K562 (cell line): ENCODE results near the gene ARL6IP6. TPM values are rescaled to one million over a fixed set of nuclear protein-coding genes. Genes with fewer than 3 reads are reported as not detected.

Experiments used
- ATAC-seq: fragments of 200-7000 bp; cut with Tn5 transposase; 3 replicates; pipeline ENCODE4 v1.9.1; 2020; ENCODE audit warnings: moderate library complexity
- BruUV-seq: library from RNA; stranded (reverse); fragments of 400-500 nt; replicated peaks from 2 replicates; lab custom pipeline; 2021; lab: Mats Ljungman, UMichigan
- CTCF ChIA-PET: fragments of 300-600 bp; formaldehyde crosslinking; extraction: SDS; loops from one replicate; lab custom pipeline; 2021; ENCODE audit warnings: low intra/inter-chr PET ratio; lab: Yijun Ruan, JAX
- POLR2A ChIA-PET: fragments of 300-600, 350-650 bp; sonication (Branson Sonifier 250); formaldehyde crosslinking; extraction: SDS; loops from one replicate; lab custom pipeline; 2021; ENCODE audit warnings: antibody characterized with exemption, inconsistent platforms; lab: Yijun Ruan, JAX
- DNase-seq, 4 experiments: peaks; one replicate each; pipeline versions ENCODE4 v3.0.0 to v3.0.0-alpha.2; 2011 to 2018; ENCODE audit warnings: low spot score in 3 of 4, mixed read lengths in 3 of 4; ENCODE audit errors: extremely low read depth in 1 of 4
- FAIRE-seq: peaks from 2 replicates; lab custom pipeline; 2011; peaks lifted over from hg19 to GRCh38; lab: Jason Lieb, UNC
- H2AFZ ChIP-seq: 2 replicates; pipeline ENCODE4 v1.6.0; 2011; ENCODE audit warnings: low read depth, low read length, control low read depth, inconsistent platforms
- H3K27ac ChIP-seq: fragments of 200-600 bp; 3 replicates; pipeline ENCODE4 v1.8.0; 2011; ENCODE audit warnings: low read depth, mild to moderate bottlenecking, control low read depth, inconsistent platforms, low read length, moderate library complexity, mixed read lengths; ENCODE audit errors: extremely low read depth
- H3K27me3 ChIP-seq, 2 experiments: fragments of 300-600 bp in 1 of 2; 2 replicates in 1 of 2; 3 replicates in 1 of 2; pipeline versions ENCODE4 v1.6.0 to v1.8.0; 2011; ENCODE audit warnings: inconsistent platforms in 2 of 2, low read length in 2 of 2, mild to moderate bottlenecking in 1 of 2, mixed read lengths in 1 of 2, moderate library complexity in 1 of 2; ENCODE audit not compliant: control insufficient read depth in 2 of 2, insufficient read depth in 2 of 2
- H3K36me3 ChIP-seq: fragments of 300-600 bp; 3 replicates; pipeline ENCODE4 v1.8.0; 2011; ENCODE audit warnings: mild to moderate bottlenecking, low read length, inconsistent platforms; ENCODE audit not compliant: control insufficient read depth, insufficient read depth
- H3K4me1 ChIP-seq, 2 experiments: fragments of 200-600 bp in 1 of 2; replicated peaks in 1 of 2; 2 replicates in 1 of 2; 3 replicates in 1 of 2; pipeline versions ENCODE4 v1.5.1 to v1.8.0; 2011; ENCODE audit warnings: inconsistent platforms in 2 of 2, low read length in 2 of 2, mild to moderate bottlenecking in 1 of 2, mixed read lengths in 1 of 2, moderate library complexity in 1 of 2; ENCODE audit not compliant: control insufficient read depth in 2 of 2, insufficient read depth in 2 of 2
- H3K4me2 ChIP-seq: 2 replicates; pipeline ENCODE4 v1.6.1; 2011; ENCODE audit warnings: low read length, control low read depth, inconsistent platforms, mixed read lengths; ENCODE audit not compliant: insufficient read depth
- H3K4me3 ChIP-seq: fragments of 200-600 bp; sonication (generic), shearing (Covaris generic); 2 replicates; pipeline ENCODE4 v1.5.1; 2016; ENCODE audit warnings: control low read depth, inconsistent platforms
- H3K79me2 ChIP-seq: fragments of 200-600 bp; 3 replicates; pipeline ENCODE4 v1.8.0; 2011; ENCODE audit warnings: low read length, inconsistent platforms; ENCODE audit not compliant: control insufficient read depth, insufficient read depth
- H3K9ac ChIP-seq, 2 experiments: 2 replicates each; pipeline versions ENCODE4 v1.6.0 to v1.6.1; 2011; ENCODE audit warnings: low read depth in 2 of 2, low read length in 2 of 2, control low read depth in 1 of 2, inconsistent platforms in 1 of 2, mild to moderate bottlenecking in 1 of 2, mixed read lengths in 1 of 2; ENCODE audit not compliant: insufficient read depth in 1 of 2
- H3K9me1 ChIP-seq: one replicate; pipeline ENCODE4 v1.6.0; 2011; ENCODE audit warnings: inconsistent platforms, mild to moderate bottlenecking, low read length, moderate library complexity; ENCODE audit not compliant: control insufficient read depth, insufficient read depth
- H3K9me3 ChIP-seq: replicated peaks from 2 replicates; pipeline ENCODE4 v1.5.1; 2011; ENCODE audit warnings: low read depth, low read length, inconsistent platforms; ENCODE audit not compliant: control insufficient read depth, insufficient read depth
- H4K20me1 ChIP-seq: replicated peaks from 2 replicates; pipeline ENCODE4 v1.6.1; 2011; ENCODE audit warnings: low read length, inconsistent platforms, mixed read lengths; ENCODE audit not compliant: control insufficient read depth, insufficient read depth
- ETV1 ChIP-seq: fragments of 450-650 bp; conservative IDR thresholded peaks from 2 replicates; pipeline ENCODE4 v1.6.1; 2016; ENCODE audit warnings: missing genetic modification characterization, control low read depth, low read depth, missing compliant biosample characterization
- MAZ ChIP-seq, 2 experiments: fragments of 450-650 bp in 1 of 2; sonication (generic) in 1 of 2; formaldehyde crosslinking; IDR thresholded peaks in 1 of 2; conservative IDR thresholded peaks in 1 of 2; 2 replicates each; pipeline versions ENCODE4 v1.4.0 to v1.5.0; 2020; ENCODE audit warnings: mild to moderate bottlenecking in 1 of 2, missing genetic modification reagents in 1 of 2
- NFYB ChIP-seq: IDR thresholded peaks from 2 replicates; pipeline ENCODE4 v1.6.1; 2011; ENCODE audit warnings: mild to moderate bottlenecking, moderate library complexity; ENCODE audit not compliant: insufficient read length; ENCODE audit errors: extremely low read depth
- STAG1 ChIP-seq: sonication (generic); formaldehyde crosslinking; IDR thresholded peaks from 2 replicates; pipeline ENCODE4 v1.5.0; 2020; ENCODE audit warnings: missing genetic modification reagents, borderline replicate concordance
- WGBS: fragments of 100-300 bp; shearing (Covaris generic); methylation state at CpG from one replicate; pipeline ENCODE4 v1.1.6; 2016; ENCODE audit warnings: low coverage, mixed read lengths; ENCODE audit not compliant: insufficient coverage; ENCODE audit errors: missing lambda C conversion rate; 5-methylcytosine and 5-hydroxymethylcytosine counted together
- in situ Hi-C: fragments of 300-500 bp; cut with MboI; formaldehyde crosslinking; loops from 4 replicates; pipeline ENCODE4 v1.15.0; 2018; ENCODE audit warnings: inconsistent platforms, mixed read lengths
- intact Hi-C: fragments of 100-400 bp; cut with micrococcal nuclease; formaldehyde crosslinking; loops from 2 replicates; pipeline ENCODE4 v1.14.2; 2022
- polyA plus RNA-seq, 8 experiments: library from polyadenylated mRNA; depleted of rRNA in 4 of 8; stranded (reverse) in 5 of 8; unstranded in 3 of 8; fragments of >200 nt; fragmentation: Nextera tagmentation in 2 of 8; fragmentation: Illumina TruSeq in 1 of 8; extraction: Ambion mirVana in 2 of 8; extraction: Trizol in 1 of 8; gene quantifications; 2 replicates each; pipeline versions ENCODE4 v1.2.1 to v1.2.3, GENCODE V29; 2011 to 2014; ENCODE audit warnings: inconsistent platforms in 1 of 8, missing spikeins in 1 of 8
- total RNA-seq, 7 experiments: library from RNA; depleted of rRNA in 6 of 7; stranded (reverse); fragments of >200 nt in 6 of 7; fragmentation: Illumina TruSeq in 2 of 7; extraction: Trizol in 2 of 7; gene quantifications; 2 replicates each; pipeline versions ENCODE4 v1.2.1 to v1.2.3, GENCODE V29; 2011 to 2021; ENCODE audit warnings: low replicate concordance in 1 of 7
- TF ChIP-seq, protein P1 (sequence below): sonication (generic); formaldehyde crosslinking; IDR thresholded peaks from 2 replicates; pipeline ENCODE4 v1.8.1; 2023; ENCODE audit warnings: missing genetic modification reagents, mild to moderate bottlenecking, borderline replicate concordance
- TF ChIP-seq, protein P2 (sequence below): fragments of 450-650 bp; formaldehyde crosslinking; conservative IDR thresholded peaks from 2 replicates; pipeline ENCODE4 v1.4.0; 2022; ENCODE audit warnings: mild to moderate bottlenecking, missing genetic modification characterization
- TF ChIP-seq, protein P3 (sequence below): fragments of 250-450 bp; sonication (Bioruptor Pico); IDR thresholded peaks from 2 replicates; pipeline ENCODE4 v1.5.0; 2021; ENCODE audit warnings: mild to moderate bottlenecking, borderline replicate concordance

ARL6IP6 gene
- total and polyA plus RNA-seq, 9 of the 15 experiments (the other 6 are each of a cell fraction or from before 2014, with no cell fraction given) = 19.2 to 98.5 (median 36.2) TPM

DNA sequence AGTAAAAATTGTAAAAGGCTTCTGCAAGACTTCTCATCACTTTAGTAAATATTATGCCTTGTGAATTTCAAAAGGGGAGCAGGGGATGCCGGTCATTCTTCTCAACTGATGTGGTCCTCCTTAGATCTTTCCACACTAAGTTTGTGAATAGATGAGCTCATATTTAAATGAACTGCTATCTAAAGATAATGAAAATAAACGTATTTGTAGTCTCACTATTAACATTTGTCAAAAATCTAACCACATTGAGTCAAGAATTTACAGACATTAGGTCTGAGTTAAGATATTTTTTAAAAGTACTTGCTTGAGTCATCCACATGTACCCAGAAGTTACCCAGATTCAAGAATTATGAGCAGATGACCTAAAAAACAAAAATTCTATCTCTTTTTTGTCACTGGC, 7.7 kb upstream of the ARL6IP6 start (continued):
- TF ChIP-seq, protein P1, sequence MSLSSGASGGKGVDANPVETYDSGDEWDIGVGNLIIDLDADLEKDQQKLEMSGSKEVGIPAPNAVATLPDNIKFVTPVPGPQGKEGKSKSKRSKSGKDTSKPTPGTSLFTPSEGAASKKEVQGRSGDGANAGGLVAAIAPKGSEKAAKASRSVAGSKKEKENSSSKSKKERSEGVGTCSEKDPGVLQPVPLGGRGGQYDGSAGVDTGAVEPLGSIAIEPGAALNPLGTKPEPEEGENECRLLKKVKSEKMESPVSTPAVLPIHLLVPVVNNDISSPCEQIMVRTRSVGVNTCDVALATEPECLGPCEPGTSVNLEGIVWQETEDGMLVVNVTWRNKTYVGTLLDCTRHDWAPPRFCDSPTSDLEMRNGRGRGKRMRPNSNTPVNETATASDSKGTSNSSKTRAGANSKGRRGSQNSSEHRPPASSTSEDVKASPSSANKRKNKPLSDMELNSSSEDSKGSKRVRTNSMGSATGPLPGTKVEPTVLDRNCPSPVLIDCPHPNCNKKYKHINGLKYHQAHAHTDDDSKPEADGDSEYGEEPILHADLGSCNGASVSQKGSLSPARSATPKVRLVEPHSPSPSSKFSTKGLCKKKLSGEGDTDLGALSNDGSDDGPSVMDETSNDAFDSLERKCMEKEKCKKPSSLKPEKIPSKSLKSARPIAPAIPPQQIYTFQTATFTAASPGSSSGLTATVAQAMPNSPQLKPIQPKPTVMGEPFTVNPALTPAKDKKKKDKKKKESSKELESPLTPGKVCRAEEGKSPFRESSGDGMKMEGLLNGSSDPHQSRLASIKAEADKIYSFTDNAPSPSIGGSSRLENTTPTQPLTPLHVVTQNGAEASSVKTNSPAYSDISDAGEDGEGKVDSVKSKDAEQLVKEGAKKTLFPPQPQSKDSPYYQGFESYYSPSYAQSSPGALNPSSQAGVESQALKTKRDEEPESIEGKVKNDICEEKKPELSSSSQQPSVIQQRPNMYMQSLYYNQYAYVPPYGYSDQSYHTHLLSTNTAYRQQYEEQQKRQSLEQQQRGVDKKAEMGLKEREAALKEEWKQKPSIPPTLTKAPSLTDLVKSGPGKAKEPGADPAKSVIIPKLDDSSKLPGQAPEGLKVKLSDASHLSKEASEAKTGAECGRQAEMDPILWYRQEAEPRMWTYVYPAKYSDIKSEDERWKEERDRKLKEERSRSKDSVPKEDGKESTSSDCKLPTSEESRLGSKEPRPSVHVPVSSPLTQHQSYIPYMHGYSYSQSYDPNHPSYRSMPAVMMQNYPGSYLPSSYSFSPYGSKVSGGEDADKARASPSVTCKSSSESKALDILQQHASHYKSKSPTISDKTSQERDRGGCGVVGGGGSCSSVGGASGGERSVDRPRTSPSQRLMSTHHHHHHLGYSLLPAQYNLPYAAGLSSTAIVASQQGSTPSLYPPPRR = no peak
- no peak for TF ChIP-seq ETV1 (tag)

DNA sequence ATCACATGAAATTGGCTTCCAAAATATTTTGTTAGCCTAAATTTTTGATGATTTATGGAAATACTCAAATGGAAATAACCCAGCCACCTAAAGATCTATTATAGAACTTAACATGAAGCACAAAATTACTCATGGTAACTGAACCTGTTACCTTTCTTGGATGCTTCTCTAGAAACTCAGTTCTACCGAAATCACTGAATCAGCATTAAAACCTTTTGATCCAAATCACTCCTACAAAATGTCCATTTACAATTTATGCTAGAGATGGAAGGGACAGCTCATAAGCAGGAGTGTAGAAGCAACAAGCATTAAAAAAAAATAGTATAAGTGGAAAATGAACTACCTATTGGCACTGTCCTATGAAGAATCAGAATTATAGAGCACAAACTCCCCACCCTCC, 3.3 kb upstream of the ARL6IP6 start:
- intact Hi-C loops (loop anchor here (5.0 kb wide), 2 partner anchors 538 to 1428 kb away; partner anchors contain the start of genes NMI and STAM2), in situ Hi-C loops (no loop called here)
- 63% methylated on average over 1 of the region's 1 CpG for WGBS
- TF ChIP-seq MAZ (CRISPR knock-in tag; conservative IDR thresholded peaks at IDR 0.05 in 1 of 2, IDR thresholded peaks at IDR 0.05 in 1 of 2) = no peak
- TF ChIP-seq STAG1 (CRISPR knock-in tag) = no peak
- TF ChIP-seq, protein P2, sequence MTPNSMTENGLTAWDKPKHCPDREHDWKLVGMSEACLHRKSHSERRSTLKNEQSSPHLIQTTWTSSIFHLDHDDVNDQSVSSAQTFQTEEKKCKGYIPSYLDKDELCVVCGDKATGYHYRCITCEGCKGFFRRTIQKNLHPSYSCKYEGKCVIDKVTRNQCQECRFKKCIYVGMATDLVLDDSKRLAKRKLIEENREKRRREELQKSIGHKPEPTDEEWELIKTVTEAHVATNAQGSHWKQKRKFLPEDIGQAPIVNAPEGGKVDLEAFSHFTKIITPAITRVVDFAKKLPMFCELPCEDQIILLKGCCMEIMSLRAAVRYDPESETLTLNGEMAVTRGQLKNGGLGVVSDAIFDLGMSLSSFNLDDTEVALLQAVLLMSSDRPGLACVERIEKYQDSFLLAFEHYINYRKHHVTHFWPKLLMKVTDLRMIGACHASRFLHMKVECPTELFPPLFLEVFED = no peak
- TF ChIP-seq, protein P3, sequence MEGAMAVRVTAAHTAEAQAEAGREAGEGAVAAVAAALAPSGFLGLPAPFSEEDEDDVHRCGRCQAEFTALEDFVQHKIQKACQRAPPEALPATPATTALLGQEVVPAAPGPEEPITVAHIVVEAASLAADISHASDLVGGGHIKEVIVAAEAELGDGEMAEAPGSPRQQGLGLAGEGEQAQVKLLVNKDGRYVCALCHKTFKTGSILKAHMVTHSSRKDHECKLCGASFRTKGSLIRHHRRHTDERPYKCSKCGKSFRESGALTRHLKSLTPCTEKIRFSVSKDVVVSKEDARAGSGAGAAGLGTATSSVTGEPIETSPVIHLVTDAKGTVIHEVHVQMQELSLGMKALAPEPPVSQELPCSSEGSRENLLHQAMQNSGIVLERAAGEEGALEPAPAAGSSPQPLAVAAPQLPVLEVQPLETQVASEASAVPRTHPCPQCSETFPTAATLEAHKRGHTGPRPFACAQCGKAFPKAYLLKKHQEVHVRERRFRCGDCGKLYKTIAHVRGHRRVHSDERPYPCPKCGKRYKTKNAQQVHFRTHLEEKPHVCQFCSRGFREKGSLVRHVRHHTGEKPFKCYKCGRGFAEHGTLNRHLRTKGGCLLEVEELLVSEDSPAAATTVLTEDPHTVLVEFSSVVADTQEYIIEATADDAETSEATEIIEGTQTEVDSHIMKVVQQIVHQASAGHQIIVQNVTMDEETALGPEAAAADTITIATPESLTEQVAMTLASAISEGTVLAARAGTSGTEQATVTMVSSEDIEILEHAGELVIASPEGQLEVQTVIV (CRISPR knock-in tag) = no peak
- no peak for TF ChIP-seq NFYB

More for the DNA sequence above, 3.3 kb upstream of the ARL6IP6 start:
- H3K4me3 ChIP-seq = peak overlapping the region; percentile 79; the same call in 1 of the 2 replicates
- FAIRE-seq (no peak), DNase-seq (no peak), ATAC-seq (no peak)
- no peaks in the 10 kb centered on the region for H3K27me3 ChIP-seq
- no peak overlapping the region for H2AFZ ChIP-seq
- H3K9me3 ChIP-seq = no peaks in the 10 kb centered on the region
- peaks cover 89% of the 10 kb centered on the region for H3K79me2 ChIP-seq
- ChIA-PET CTCF (interaction anchor here (1.3 kb wide), 1 partner anchor 26 kb away, joined by 5 read pairs; no protein-coding TSS in a partner anchor), POLR2A (interaction anchor here (1.1 to 1.5 kb wide), 2 partner anchors 9 to 46 kb away, joined by 3 read pairs; no protein-coding TSS in a partner anchor)
- H3K9ac ChIP-seq = no peak overlapping the region
- peaks cover 56% of the 10 kb centered on the region for H3K36me3 ChIP-seq
- H4K20me1 ChIP-seq = no peaks in the 10 kb centered on the region
- H3K4me1 ChIP-seq = peaks cover 0 to 3% of the 10 kb centered on the region in 2 experiments; a peak in 2 of 5 replicates
- H3K27ac ChIP-seq = no peak overlapping the region
- H3K4me2 ChIP-seq = no peak overlapping the region
- H3K9me1 ChIP-seq = no peaks in the 10 kb centered on the region
- BruUV-seq = no TSS peak
